ENCODE data around the gene EFHC1. TPM values are rescaled to one million over a fixed set of nuclear protein-coding genes. Genes with fewer than 3 reads are reported as not detected.

The EFHC1 gene
- polyA plus RNA-seq, 1 donor (not counting 4 experiments of a cell fraction or from before 2014, with no cell fraction given), result 20.5 TPM

- no peaks in the 10 kb centered on the region for H3K27me3 ChIP-seq (ENCODE audit: control insufficient read depth, extremely low read depth, insufficient read depth, low read length)
- H2AFZ ChIP-seq (ENCODE audit: control insufficient read depth, low read length), result no peak overlapping the region
- peaks cover 43% of the 10 kb centered on the region for H3K4me1 ChIP-seq (ENCODE audit: control insufficient read depth, extremely low read depth, insufficient read depth, low read length)
- H3K9me1 ChIP-seq (ENCODE audit: control insufficient read depth, extremely low read depth, insufficient read depth, low read length), result no peaks in the 10 kb centered on the region
- no peaks in the 10 kb centered on the region for H4K20me1 ChIP-seq (ENCODE audit: control insufficient read depth, extremely low read depth, insufficient read depth, low read length)
- FAIRE-seq (no peak), DNase-seq (ENCODE audit: low read depth, low spot score) (no peak)
- peak overlapping the region; percentile 79 for H3K4me2 ChIP-seq (ENCODE audit: control insufficient read depth, extremely low read depth, insufficient read depth, low read depth, low read length)
- peak overlapping the region; percentile 83 for H3K9ac ChIP-seq (ENCODE audit: control insufficient read depth, extremely low read depth, insufficient read depth, low read length)
- H3K36me3 ChIP-seq (ENCODE audit: control insufficient read depth in 2 of 2, extremely low read depth in 1 of 2, insufficient read depth in 2 of 2, low read length in 2 of 2), result peaks cover 0 to 17% of the 10 kb centered on the region in 2 experiments
- no peaks in the 10 kb centered on the region for H3K9me3 ChIP-seq (ENCODE audit: control insufficient read depth, low read depth, low read length)
- H3K79me2 ChIP-seq (ENCODE audit: control insufficient read depth, insufficient read depth, low read length), result no peaks in the 10 kb centered on the region
- H3K4me3 ChIP-seq (ENCODE audit: control insufficient read depth in 2 of 3, extremely low read depth in 1 of 3, insufficient read depth in 2 of 3, low read depth in 1 of 3, low read length in 3 of 3), result no peak overlapping the region
- H3K27ac ChIP-seq (ENCODE audit: control insufficient read depth, insufficient read depth, low read length), result peak overlapping the region; percentile 97
- dilution Hi-C loops (cut with MboI; ENCODE audit: extremely low pct_ligation_motif_present, low sequenced_read_pairs), result no loop called here
- TF ChIP-seq EZH2 (IDR thresholded peaks at IDR 0.05; ENCODE audit: low read length) (no peak), CTCF (optimal IDR thresholded peaks at IDR 0.05 in 1 of 3, IDR thresholded peaks at IDR 0.05 in 1 of 3, conservative IDR thresholded peaks at IDR 0.05 in 1 of 3; ENCODE audit: extremely low read depth in 1 of 3, insufficient read depth in 2 of 3, low read length in 3 of 3) (no peak)
Measured at GRCh38 chr6:52502306-52503029, 82.3 kb downstream of the EFHC1 start.

DNA sequence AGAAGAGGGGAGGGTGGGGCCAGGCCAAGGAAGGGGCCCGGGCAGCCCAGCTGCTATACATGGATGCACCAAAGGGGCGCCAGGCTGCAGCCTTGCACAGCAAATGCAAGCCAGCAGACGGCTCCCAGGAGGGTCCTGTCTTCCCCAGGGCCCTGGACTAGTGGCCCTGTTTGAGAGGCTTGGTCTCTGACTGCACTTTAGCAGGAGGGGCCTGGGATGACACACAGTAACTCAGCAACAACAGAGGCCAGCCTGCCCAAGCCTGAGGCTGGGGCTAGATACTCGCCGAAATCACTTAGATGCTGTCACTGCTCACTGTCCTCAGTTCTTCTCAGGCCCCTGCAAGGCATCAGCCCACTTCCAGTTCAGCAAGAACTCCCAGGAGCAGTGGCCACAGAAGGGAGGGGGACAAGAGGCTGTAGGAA, 83.2 kb downstream of the EFHC1 start:
- Histone ChIP-seq H3K4me1 (ENCODE audit: control insufficient read depth, extremely low read depth, insufficient read depth, low read length) (peaks cover 47% of the 10 kb centered on the region), H3K9me3 (ENCODE audit: control insufficient read depth, low read depth, low read length) (no peaks in the 10 kb centered on the region), H3K27ac (ENCODE audit: control insufficient read depth, insufficient read depth, low read length) (peak overlapping the region; percentile 97), H3K4me3 (ENCODE audit: control insufficient read depth in 2 of 3, extremely low read depth in 1 of 3, insufficient read depth in 2 of 3, low read depth in 1 of 3, low read length in 3 of 3) (peak overlapping the region in 2 of 3 experiments; percentile 21 to 28), H3K4me2 (ENCODE audit: control insufficient read depth, extremely low read depth, insufficient read depth, low read depth, low read length) (peak overlapping the region; percentile 79), H3K9me1 (ENCODE audit: control insufficient read depth, extremely low read depth, insufficient read depth, low read length) (no peaks in the 10 kb centered on the region), H4K20me1 (ENCODE audit: control insufficient read depth, extremely low read depth, insufficient read depth, low read length) (no peaks in the 10 kb centered on the region), H2AFZ (ENCODE audit: control insufficient read depth, low read length) (peak overlapping the region; percentile 11), H3K36me3 (ENCODE audit: control insufficient read depth in 2 of 2, extremely low read depth in 1 of 2, insufficient read depth in 2 of 2, low read length in 2 of 2) (peaks cover 0 to 18% of the 10 kb centered on the region in 2 experiments), H3K9ac (ENCODE audit: control insufficient read depth, extremely low read depth, insufficient read depth, low read length) (peak overlapping the region; percentile 83), H3K27me3 (ENCODE audit: control insufficient read depth, extremely low read depth, insufficient read depth, low read length) (no peaks in the 10 kb centered on the region), H3K79me2 (ENCODE audit: control insufficient read depth, insufficient read depth, low read length) (no peaks in the 10 kb centered on the region)
- no peak for DNase-seq (ENCODE audit: low read depth, low spot score)
- no peak for FAIRE-seq
- TF ChIP-seq EZH2 (IDR thresholded peaks at IDR 0.05; ENCODE audit: low read length) (no peak), CTCF (optimal IDR thresholded peaks at IDR 0.05 in 1 of 3, IDR thresholded peaks at IDR 0.05 in 1 of 3, conservative IDR thresholded peaks at IDR 0.05 in 1 of 3; ENCODE audit: extremely low read depth in 1 of 3, insufficient read depth in 2 of 3, low read length in 3 of 3) (peak in 2 of 3 experiments; percentile 26 to 31)
- dilution Hi-C loops (cut with MboI; ENCODE audit: extremely low pct_ligation_motif_present, low sequenced_read_pairs), result no loop called here

All from keratinocyte (primary cell).